A549 (cell line): Measurements from ENCODE around the gene ARHGAP10.

ENCODE experiments used
- CTCF ChIP-seq: fragments of >200 bp; sonication (Bioruptor Twin); formaldehyde crosslinking; IDR thresholded peaks from 3 replicates; pipeline ENCODE4 v1.5.1; 2016
- FOSB ChIP-seq: fragments of 250-450 bp; sonication (Bioruptor Pico); IDR thresholded peaks from 2 replicates; pipeline ENCODE4 v1.5.0; 2020; ENCODE audit warnings: mild to moderate bottlenecking, moderate library complexity
- POLR2A ChIP-seq: IDR thresholded peaks from 2 replicates; pipeline ENCODE4 v1.6.1; 2012; ENCODE audit warnings: mild to moderate bottlenecking, low read length
- REST ChIP-seq: fragments of 200-600 bp; sonication (generic); IDR thresholded peaks from 2 replicates; pipeline ENCODE4 v1.6.1; 2016; ENCODE audit warnings: antibody characterized with exemption, mild to moderate bottlenecking, moderate library complexity
- SMC3 ChIP-seq: fragments of >200 bp; sonication (Bioruptor Twin); formaldehyde crosslinking; IDR thresholded peaks from 3 replicates; pipeline ENCODE4 v1.6.1; 2018; ENCODE audit warnings: inconsistent platforms
- SREBF2 ChIP-seq: fragments of 450-650 bp; IDR thresholded peaks from 2 replicates; pipeline ENCODE4 v1.6.1; 2014; ENCODE audit warnings: mild to moderate bottlenecking, moderate library complexity

GRCh38 chr4:148006001-148006400 is 274.1 kb downstream of the ARHGAP10 start:
- TF ChIP-seq CTCF (no peak), FOSB (CRISPR knock-in tag) (no peak), SMC3 (no peak), POLR2A (no peak), REST (no peak), SREBF2 (no peak)
